K562 (cell line): ENCODE data around the gene SMARCB1. TPM values are rescaled to one million over a fixed set of nuclear protein-coding genes. Genes with fewer than 3 reads are reported as not detected.

Experiments used
- ATAC-seq: fragments of 200-7000 bp; cut with Tn5 transposase; 3 replicates; pipeline ENCODE4 v1.9.1; 2020; ENCODE audit warnings: moderate library complexity
- BruUV-seq: library from RNA; stranded (reverse); fragments of 400-500 nt; replicated peaks from 2 replicates; lab custom pipeline; 2021; lab: Mats Ljungman, UMichigan
- CTCF ChIA-PET: fragments of 300-600 bp; formaldehyde crosslinking; extraction: SDS; loops from one replicate; lab custom pipeline; 2021; ENCODE audit warnings: low intra/inter-chr PET ratio; lab: Yijun Ruan, JAX
- POLR2A ChIA-PET: fragments of 300-600, 350-650 bp; sonication (Branson Sonifier 250); formaldehyde crosslinking; extraction: SDS; loops from one replicate; lab custom pipeline; 2021; ENCODE audit warnings: antibody characterized with exemption, inconsistent platforms; lab: Yijun Ruan, JAX
- DNase-seq, 4 experiments: peaks; one replicate each; pipeline versions ENCODE4 v3.0.0 to v3.0.0-alpha.2; 2011 to 2018; ENCODE audit warnings: low spot score in 3 of 4, mixed read lengths in 3 of 4; ENCODE audit errors: extremely low read depth in 1 of 4
- FAIRE-seq: peaks from 2 replicates; lab custom pipeline; 2011; peaks lifted over from hg19 to GRCh38; lab: Jason Lieb, UNC
- H2AFZ ChIP-seq: 2 replicates; pipeline ENCODE4 v1.6.0; 2011; ENCODE audit warnings: low read depth, low read length, control low read depth, inconsistent platforms
- H3K27ac ChIP-seq: fragments of 200-600 bp; 3 replicates; pipeline ENCODE4 v1.8.0; 2011; ENCODE audit warnings: low read depth, mild to moderate bottlenecking, control low read depth, inconsistent platforms, low read length, moderate library complexity, mixed read lengths; ENCODE audit errors: extremely low read depth
- H3K27me3 ChIP-seq, 2 experiments: fragments of 300-600 bp in 1 of 2; 2 replicates in 1 of 2; 3 replicates in 1 of 2; pipeline versions ENCODE4 v1.6.0 to v1.8.0; 2011; ENCODE audit warnings: inconsistent platforms in 2 of 2, low read length in 2 of 2, mild to moderate bottlenecking in 1 of 2, mixed read lengths in 1 of 2, moderate library complexity in 1 of 2; ENCODE audit not compliant: control insufficient read depth in 2 of 2, insufficient read depth in 2 of 2
- H3K36me3 ChIP-seq: fragments of 300-600 bp; 3 replicates; pipeline ENCODE4 v1.8.0; 2011; ENCODE audit warnings: mild to moderate bottlenecking, low read length, inconsistent platforms; ENCODE audit not compliant: control insufficient read depth, insufficient read depth
- H3K4me1 ChIP-seq, 2 experiments: fragments of 200-600 bp in 1 of 2; replicated peaks in 1 of 2; 2 replicates in 1 of 2; 3 replicates in 1 of 2; pipeline versions ENCODE4 v1.5.1 to v1.8.0; 2011; ENCODE audit warnings: inconsistent platforms in 2 of 2, low read length in 2 of 2, mild to moderate bottlenecking in 1 of 2, mixed read lengths in 1 of 2, moderate library complexity in 1 of 2; ENCODE audit not compliant: control insufficient read depth in 2 of 2, insufficient read depth in 2 of 2
- H3K4me2 ChIP-seq: 2 replicates; pipeline ENCODE4 v1.6.1; 2011; ENCODE audit warnings: low read length, control low read depth, inconsistent platforms, mixed read lengths; ENCODE audit not compliant: insufficient read depth
- H3K4me3 ChIP-seq: fragments of 200-600 bp; sonication (generic), shearing (Covaris generic); 2 replicates; pipeline ENCODE4 v1.5.1; 2016; ENCODE audit warnings: control low read depth, inconsistent platforms
- H3K79me2 ChIP-seq: fragments of 200-600 bp; 3 replicates; pipeline ENCODE4 v1.8.0; 2011; ENCODE audit warnings: low read length, inconsistent platforms; ENCODE audit not compliant: control insufficient read depth, insufficient read depth
- H3K9ac ChIP-seq, 2 experiments: 2 replicates each; pipeline versions ENCODE4 v1.6.0 to v1.6.1; 2011; ENCODE audit warnings: low read depth in 2 of 2, low read length in 2 of 2, control low read depth in 1 of 2, inconsistent platforms in 1 of 2, mild to moderate bottlenecking in 1 of 2, mixed read lengths in 1 of 2; ENCODE audit not compliant: insufficient read depth in 1 of 2
- H3K9me1 ChIP-seq: one replicate; pipeline ENCODE4 v1.6.0; 2011; ENCODE audit warnings: inconsistent platforms, mild to moderate bottlenecking, low read length, moderate library complexity; ENCODE audit not compliant: control insufficient read depth, insufficient read depth
- H3K9me3 ChIP-seq: replicated peaks from 2 replicates; pipeline ENCODE4 v1.5.1; 2011; ENCODE audit warnings: low read depth, low read length, inconsistent platforms; ENCODE audit not compliant: control insufficient read depth, insufficient read depth
- H4K20me1 ChIP-seq: replicated peaks from 2 replicates; pipeline ENCODE4 v1.6.1; 2011; ENCODE audit warnings: low read length, inconsistent platforms, mixed read lengths; ENCODE audit not compliant: control insufficient read depth, insufficient read depth
- ARNT ChIP-seq, 2 experiments: fragments of 450-650 bp; IDR thresholded peaks; 2 replicates each; pipeline ENCODE4 v1.6.1; 2016; ENCODE audit warnings: mild to moderate bottlenecking in 1 of 2
- CHCHD3 ChIP-seq: fragments of 250-450 bp; sonication (Bioruptor Pico); IDR thresholded peaks from 2 replicates; pipeline ENCODE4 v2.1.2; 2022; ENCODE audit warnings: mild to moderate bottlenecking
- SAFB ChIP-seq: fragments of 200-400 bp; formaldehyde crosslinking; IDR thresholded peaks from 2 replicates; pipeline ENCODE4 v1.6.1; 2017; ENCODE audit warnings: low read depth, low read length, borderline replicate concordance
- ZNF124 ChIP-seq: sonication (generic); formaldehyde crosslinking; IDR thresholded peaks from 2 replicates; pipeline ENCODE4 v1.8.1; 2022; ENCODE audit warnings: missing genetic modification reagents
- ZNF212 ChIP-seq: fragments of 450-650 bp; formaldehyde crosslinking; IDR thresholded peaks from 2 replicates; pipeline ENCODE4 v1.4.0; 2020; ENCODE audit warnings: mild to moderate bottlenecking
- WGBS: fragments of 100-300 bp; shearing (Covaris generic); methylation state at CpG from one replicate; pipeline ENCODE4 v1.1.6; 2016; ENCODE audit warnings: low coverage, mixed read lengths; ENCODE audit not compliant: insufficient coverage; ENCODE audit errors: missing lambda C conversion rate; 5-methylcytosine and 5-hydroxymethylcytosine counted together
- in situ Hi-C: fragments of 300-500 bp; cut with MboI; formaldehyde crosslinking; loops from 4 replicates; pipeline ENCODE4 v1.15.0; 2018; ENCODE audit warnings: inconsistent platforms, mixed read lengths
- intact Hi-C: fragments of 100-400 bp; cut with micrococcal nuclease; formaldehyde crosslinking; loops from 2 replicates; pipeline ENCODE4 v1.14.2; 2022
- polyA plus RNA-seq, 8 experiments: library from polyadenylated mRNA; depleted of rRNA in 4 of 8; stranded (reverse) in 5 of 8; unstranded in 3 of 8; fragments of >200 nt; fragmentation: Nextera tagmentation in 2 of 8; fragmentation: Illumina TruSeq in 1 of 8; extraction: Ambion mirVana in 2 of 8; extraction: Trizol in 1 of 8; gene quantifications; 2 replicates each; pipeline versions ENCODE4 v1.2.1 to v1.2.3, GENCODE V29; 2011 to 2014; ENCODE audit warnings: inconsistent platforms in 1 of 8, missing spikeins in 1 of 8
- total RNA-seq, 7 experiments: library from RNA; depleted of rRNA in 6 of 7; stranded (reverse); fragments of >200 nt in 6 of 7; fragmentation: Illumina TruSeq in 2 of 7; extraction: Trizol in 2 of 7; gene quantifications; 2 replicates each; pipeline versions ENCODE4 v1.2.1 to v1.2.3, GENCODE V29; 2011 to 2021; ENCODE audit warnings: low replicate concordance in 1 of 7
- TF ChIP-seq, protein P1 (sequence below): fragments of 450-650 bp; formaldehyde crosslinking; IDR thresholded peaks from 2 replicates; pipeline ENCODE4 v1.4.0; 2022; ENCODE audit warnings: missing genetic modification characterization
- TF ChIP-seq, protein P2 (sequence below): fragments of 450-650 bp; IDR thresholded peaks from 2 replicates; pipeline ENCODE4 v1.6.1; 2017; ENCODE audit warnings: antibody characterized with exemption, mild to moderate bottlenecking
- TF ChIP-seq, protein P3 (sequence below), 2 experiments: IDR thresholded peaks; 2 replicates each; pipeline ENCODE4 v1.6.1; 2011; ENCODE audit warnings: borderline replicate concordance in 1 of 2, control low read depth in 1 of 2, low read depth in 1 of 2, low read length in 1 of 2, mild to moderate bottlenecking in 1 of 2, mixed read lengths in 1 of 2, moderate library complexity in 1 of 2; ENCODE audit not compliant: insufficient read depth in 1 of 2, insufficient read length in 1 of 2, poor library complexity in 1 of 2, severe bottlenecking in 1 of 2; ENCODE audit errors: extremely low read depth in 1 of 2
- TF ChIP-seq, protein P4 (sequence below): fragments of 450-650 bp; IDR thresholded peaks from one replicate; pipeline ENCODE4 v1.6.1; 2018; ENCODE audit warnings: mild to moderate bottlenecking, moderate library complexity; ENCODE audit not compliant: partially characterized antibody

Gene SMARCB1
- total and polyA plus RNA-seq, 9 of the 15 experiments (the other 6 are each of a cell fraction or from before 2014, with no cell fraction given): 1.2 to 113 (median 65.4) TPM

DNA sequence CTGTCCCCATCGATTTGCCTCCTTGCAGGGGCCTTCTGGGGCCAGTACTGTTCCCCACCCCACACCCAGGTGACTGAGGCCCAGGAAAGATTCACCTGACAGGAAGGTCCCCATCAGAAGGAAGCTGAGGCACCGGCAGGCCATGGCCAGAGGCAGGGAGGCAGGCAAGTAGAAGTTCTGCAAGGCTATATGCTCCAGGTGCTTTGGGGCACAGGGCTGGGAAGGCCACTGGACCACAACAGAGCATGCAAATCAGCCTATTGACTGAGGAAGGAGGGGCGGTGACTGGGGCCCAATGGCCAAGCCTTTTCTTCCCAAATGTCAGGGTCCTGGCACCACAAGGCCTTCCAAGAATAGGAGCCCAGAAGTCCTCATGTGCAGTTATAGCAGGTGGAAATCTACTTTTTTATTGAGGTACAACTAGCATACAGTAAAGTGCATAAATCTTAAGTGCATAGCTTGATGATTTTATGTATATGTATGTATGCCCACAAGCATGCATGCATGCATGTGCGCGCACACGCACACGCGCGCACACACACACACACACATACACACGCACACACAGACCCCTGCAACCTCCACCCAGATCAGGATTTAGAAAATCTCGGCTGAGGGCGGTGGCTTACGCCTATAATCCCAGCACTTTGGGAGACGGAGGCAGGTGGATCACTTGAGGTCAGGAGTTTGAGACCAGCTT is 32.4 kb upstream of the SMARCB1 start, which contains the start of gene VPREB3:
TSS of gene VPREB3 (minus strand) at position 206 of the 700 bp plus-strand sequence. CDS start at position 144, 62 bp downstream.
- no peak within 1 kb of the TSS for H3K4me3 ChIP-seq
- FAIRE-seq: no peak
- H3K79me2 ChIP-seq: peaks cover 14% of the 10 kb centered on the region; the same call in 2 of the 3 replicates
- TF ChIP-seq ZNF124 (CRISPR knock-in tag): no peak
- TF ChIP-seq, protein P1, sequence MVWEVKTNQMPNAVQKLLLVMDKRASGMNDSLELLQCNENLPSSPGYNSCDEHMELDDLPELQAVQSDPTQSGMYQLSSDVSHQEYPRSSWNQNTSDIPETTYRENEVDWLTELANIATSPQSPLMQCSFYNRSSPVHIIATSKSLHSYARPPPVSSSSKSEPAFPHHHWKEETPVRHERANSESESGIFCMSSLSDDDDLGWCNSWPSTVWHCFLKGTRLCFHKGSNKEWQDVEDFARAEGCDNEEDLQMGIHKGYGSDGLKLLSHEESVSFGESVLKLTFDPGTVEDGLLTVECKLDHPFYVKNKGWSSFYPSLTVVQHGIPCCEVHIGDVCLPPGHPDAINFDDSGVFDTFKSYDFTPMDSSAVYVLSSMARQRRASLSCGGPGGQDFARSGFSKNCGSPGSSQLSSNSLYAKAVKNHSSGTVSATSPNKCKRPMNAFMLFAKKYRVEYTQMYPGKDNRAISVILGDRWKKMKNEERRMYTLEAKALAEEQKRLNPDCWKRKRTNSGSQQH (CRISPR knock-in tag): no peak
- no peak for TF ChIP-seq ARNT (IDR thresholded peaks at IDR 0.05)
- TF ChIP-seq, protein P2, sequence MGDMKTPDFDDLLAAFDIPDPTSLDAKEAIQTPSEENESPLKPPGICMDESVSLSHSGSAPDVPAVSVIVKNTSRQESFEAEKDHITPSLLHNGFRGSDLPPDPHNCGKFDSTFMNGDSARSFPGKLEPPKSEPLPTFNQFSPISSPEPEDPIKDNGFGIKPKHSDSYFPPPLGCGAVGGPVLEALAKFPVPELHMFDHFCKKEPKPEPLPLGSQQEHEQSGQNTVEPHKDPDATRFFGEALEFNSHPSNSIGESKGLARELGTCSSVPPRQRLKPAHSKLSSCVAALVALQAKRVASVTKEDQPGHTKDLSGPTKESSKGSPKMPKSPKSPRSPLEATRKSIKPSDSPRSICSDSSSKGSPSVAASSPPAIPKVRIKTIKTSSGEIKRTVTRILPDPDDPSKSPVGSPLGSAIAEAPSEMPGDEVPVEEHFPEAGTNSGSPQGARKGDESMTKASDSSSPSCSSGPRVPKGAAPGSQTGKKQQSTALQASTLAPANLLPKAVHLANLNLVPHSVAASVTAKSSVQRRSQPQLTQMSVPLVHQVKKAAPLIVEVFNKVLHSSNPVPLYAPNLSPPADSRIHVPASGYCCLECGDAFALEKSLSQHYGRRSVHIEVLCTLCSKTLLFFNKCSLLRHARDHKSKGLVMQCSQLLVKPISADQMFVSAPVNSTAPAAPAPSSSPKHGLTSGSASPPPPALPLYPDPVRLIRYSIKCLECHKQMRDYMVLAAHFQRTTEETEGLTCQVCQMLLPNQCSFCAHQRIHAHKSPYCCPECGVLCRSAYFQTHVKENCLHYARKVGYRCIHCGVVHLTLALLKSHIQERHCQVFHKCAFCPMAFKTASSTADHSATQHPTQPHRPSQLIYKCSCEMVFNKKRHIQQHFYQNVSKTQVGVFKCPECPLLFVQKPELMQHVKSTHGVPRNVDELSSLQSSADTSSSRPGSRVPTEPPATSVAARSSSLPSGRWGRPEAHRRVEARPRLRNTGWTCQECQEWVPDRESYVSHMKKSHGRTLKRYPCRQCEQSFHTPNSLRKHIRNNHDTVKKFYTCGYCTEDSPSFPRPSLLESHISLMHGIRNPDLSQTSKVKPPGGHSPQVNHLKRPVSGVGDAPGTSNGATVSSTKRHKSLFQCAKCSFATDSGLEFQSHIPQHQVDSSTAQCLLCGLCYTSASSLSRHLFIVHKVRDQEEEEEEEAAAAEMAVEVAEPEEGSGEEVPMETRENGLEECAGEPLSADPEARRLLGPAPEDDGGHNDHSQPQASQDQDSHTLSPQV: no peak
- TF ChIP-seq, protein P3, sequence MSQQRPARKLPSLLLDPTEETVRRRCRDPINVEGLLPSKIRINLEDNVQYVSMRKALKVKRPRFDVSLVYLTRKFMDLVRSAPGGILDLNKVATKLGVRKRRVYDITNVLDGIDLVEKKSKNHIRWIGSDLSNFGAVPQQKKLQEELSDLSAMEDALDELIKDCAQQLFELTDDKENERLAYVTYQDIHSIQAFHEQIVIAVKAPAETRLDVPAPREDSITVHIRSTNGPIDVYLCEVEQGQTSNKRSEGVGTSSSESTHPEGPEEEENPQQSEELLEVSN (IDR thresholded peaks at IDR 0.05; ENCODE audit: borderline replicate concordance in 1 of 2, extremely low read depth in 1 of 2, insufficient read depth in 1 of 2, insufficient read length in 1 of 2, low read depth in 1 of 2, low read length in 1 of 2, poor library complexity in 1 of 2, severe bottlenecking in 1 of 2): no peak
- TF ChIP-seq ZNF212 (CRISPR knock-in tag): no peak
- no peak for TF ChIP-seq SAFB
- no peak for TF ChIP-seq CHCHD3 (CRISPR knock-in tag)
- TF ChIP-seq, protein P4, sequence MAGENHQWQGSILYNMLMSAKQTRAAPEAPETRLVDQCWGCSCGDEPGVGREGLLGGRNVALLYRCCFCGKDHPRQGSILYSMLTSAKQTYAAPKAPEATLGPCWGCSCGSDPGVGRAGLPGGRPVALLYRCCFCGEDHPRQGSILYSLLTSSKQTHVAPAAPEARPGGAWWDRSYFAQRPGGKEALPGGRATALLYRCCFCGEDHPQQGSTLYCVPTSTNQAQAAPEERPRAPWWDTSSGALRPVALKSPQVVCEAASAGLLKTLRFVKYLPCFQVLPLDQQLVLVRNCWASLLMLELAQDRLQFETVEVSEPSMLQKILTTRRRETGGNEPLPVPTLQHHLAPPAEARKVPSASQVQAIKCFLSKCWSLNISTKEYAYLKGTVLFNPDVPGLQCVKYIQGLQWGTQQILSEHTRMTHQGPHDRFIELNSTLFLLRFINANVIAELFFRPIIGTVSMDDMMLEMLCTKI: no peak
- ChIA-PET POLR2A (interaction anchor here (0.6 kb wide), 1 partner anchor 12 kb away, joined by 3 read pairs; no protein-coding TSS in a partner anchor), CTCF (no interaction called here)
- H4K20me1 ChIP-seq: no peaks in the 10 kb centered on the region
- no peak within 1 kb of the TSS; a peak in 1 of 4 replicates for H3K9ac ChIP-seq
- intact Hi-C loops (no loop called here), in situ Hi-C loops (no loop called here)
- no peak for DNase-seq
- ATAC-seq: no peak
- no peaks in the 10 kb centered on the region for H3K27me3 ChIP-seq
- no peak within 1 kb of the TSS for H2AFZ ChIP-seq
- H3K9me3 ChIP-seq: no peaks in the 10 kb centered on the region
- no peak within 1 kb of the TSS for H3K27ac ChIP-seq
- no TSS peak for BruUV-seq
- H3K9me1 ChIP-seq: peaks cover 3% of the 10 kb centered on the region
- peaks cover 11 to 26% of the 10 kb centered on the region in 2 experiments for H3K4me1 ChIP-seq
- H3K4me2 ChIP-seq: no peak within 1 kb of the TSS
- WGBS: 65% methylated on average over 13 of the region's 14 CpGs
- H3K36me3 ChIP-seq: no peaks in the 10 kb centered on the region
